HepG2 (cell line): ENCODE measurements around the gene GJB5. TPM values are rescaled to one million over a fixed set of nuclear protein-coding genes. Genes with fewer than 3 reads are reported as not detected.

Experiments used
- ATAC-seq: fragments of 200-7000 bp; cut with Tn5 transposase; 3 replicates; pipeline ENCODE4 v1.9.1; 2020; ENCODE audit warnings: mild to moderate bottlenecking, moderate library complexity
- BruUV-seq: library from RNA; stranded (reverse); fragments of 400-500 nt; replicated peaks from 2 replicates; lab custom pipeline; 2021; lab: Mats Ljungman, UMichigan
- CTCF ChIA-PET: fragments of 300-600 bp; formaldehyde crosslinking; extraction: SDS; loops from one replicate; lab custom pipeline; 2021; ENCODE audit warnings: low total read pairs, inconsistent platforms, low intra/inter-chr PET ratio; lab: Yijun Ruan, JAX
- POLR2A ChIA-PET: fragments of 350-600 bp; sonication (Branson Sonifier 250); formaldehyde crosslinking; loops from one replicate; lab custom pipeline; 2020; ENCODE audit warnings: antibody characterized with exemption, inconsistent platforms; lab: Yijun Ruan, JAX
- DNase-seq: peaks from one replicate; pipeline ENCODE4 v3.0.0-alpha.2; 2015; ENCODE audit warnings: low spot score
- FAIRE-seq: peaks from 3 replicates; lab custom pipeline; 2011; peaks lifted over from hg19 to GRCh38; lab: Jason Lieb, UNC
- H2AFZ ChIP-seq: one replicate; pipeline ENCODE4 v1.6.1; 2011; ENCODE audit warnings: low read length, inconsistent platforms
- H3K27ac ChIP-seq: fragments of 300-600 bp; 3 replicates; pipeline ENCODE4 v1.8.0; 2011; ENCODE audit warnings: mixed run types, mild to moderate bottlenecking, mixed read lengths, low read length, inconsistent platforms; ENCODE audit not compliant: insufficient read depth; ENCODE audit errors: extremely low read length
- H3K27me3 ChIP-seq, 2 experiments: fragments of 200-600 bp in 1 of 2; 2 replicates in 1 of 2; 3 replicates in 1 of 2; pipeline versions ENCODE4 v1.6.0 to v1.8.0; 2011; ENCODE audit warnings: low read length in 2 of 2, mild to moderate bottlenecking in 2 of 2, moderate library complexity in 2 of 2, inconsistent platforms in 1 of 2; ENCODE audit not compliant: insufficient read depth in 2 of 2, control insufficient read depth in 1 of 2
- H3K36me3 ChIP-seq, 2 experiments: fragments of 200-600 bp in 1 of 2; replicated peaks in 1 of 2; 2 replicates in 1 of 2; 3 replicates in 1 of 2; pipeline versions ENCODE4 v1.5.1 to v1.8.0; 2011; ENCODE audit warnings: low read length in 2 of 2, inconsistent platforms in 1 of 2; ENCODE audit not compliant: insufficient read depth in 2 of 2, control insufficient read depth in 1 of 2
- H3K4me1 ChIP-seq: 2 replicates; pipeline ENCODE4 v1.5.1; 2012; ENCODE audit warnings: low read length, inconsistent platforms; ENCODE audit not compliant: insufficient read depth
- H3K4me2 ChIP-seq: 2 replicates; pipeline ENCODE4 v1.6.0; 2011; ENCODE audit warnings: low read depth, low read length, inconsistent platforms
- H3K4me3 ChIP-seq, 3 experiments: fragments of 200-600 bp in 1 of 3; sonication (generic), shearing (Covaris generic) in 1 of 3; replicated peaks in 1 of 3; 2 replicates each; pipeline ENCODE4 v1.5.1; 2011 to 2016; ENCODE audit warnings: low read length in 3 of 3, inconsistent platforms in 2 of 3, low read depth in 2 of 3, mild to moderate bottlenecking in 2 of 3, control low read depth in 1 of 3, mixed read lengths in 1 of 3; ENCODE audit not compliant: insufficient read depth in 1 of 3
- H3K79me2 ChIP-seq: one replicate; pipeline ENCODE4 v1.6.1; 2011; ENCODE audit warnings: low read length, inconsistent platforms; ENCODE audit not compliant: insufficient read depth
- H3K9ac ChIP-seq: 2 replicates; pipeline ENCODE4 v1.6.0; 2011; ENCODE audit warnings: mild to moderate bottlenecking, low read depth, low read length, inconsistent platforms; ENCODE audit not compliant: insufficient read depth
- H3K9me3 ChIP-seq: 2 replicates; pipeline ENCODE4 v1.5.1; 2012; ENCODE audit warnings: mild to moderate bottlenecking, low read length
- H4K20me1 ChIP-seq: 2 replicates; pipeline ENCODE4 v1.6.0; 2011; ENCODE audit warnings: inconsistent platforms, mild to moderate bottlenecking, low read length, moderate library complexity; ENCODE audit not compliant: insufficient read depth
- JUNB ChIP-seq: sonication (generic); formaldehyde crosslinking; IDR thresholded peaks from 2 replicates; pipeline ENCODE4 v1.8.0; 2022; ENCODE audit warnings: missing genetic modification reagents, mild to moderate bottlenecking, borderline replicate concordance
- NFYC ChIP-seq: IDR thresholded peaks from 2 replicates; pipeline ENCODE4 v1.6.1; 2016; ENCODE audit warnings: missing genetic modification reagents, missing compliant biosample characterization
- PTBP1 ChIP-seq: fragments of 200-400 bp; formaldehyde crosslinking; IDR thresholded peaks from 2 replicates; pipeline ENCODE4 v1.6.1; 2018; ENCODE audit warnings: low read length, low read depth; ENCODE audit not compliant: poor library complexity, severe bottlenecking
- RFXANK ChIP-seq: IDR thresholded peaks from 2 replicates; pipeline ENCODE4 v1.6.1; 2016
- SAFB2 ChIP-seq: sonication (generic); formaldehyde crosslinking; IDR thresholded peaks from 2 replicates; pipeline ENCODE4 v1.5.1; 2020; ENCODE audit warnings: missing genetic modification reagents, low read depth, mild to moderate bottlenecking, borderline replicate concordance
- SMARCC2 ChIP-seq: fragments of 450-650 bp; IDR thresholded peaks from 2 replicates; pipeline ENCODE4 v1.6.1; 2017; ENCODE audit warnings: antibody characterized with exemption, mild to moderate bottlenecking
- SNRNP70 ChIP-seq: fragments of 200-400 bp; formaldehyde crosslinking; IDR thresholded peaks from 2 replicates; pipeline ENCODE4 v1.6.1; 2017; ENCODE audit warnings: mild to moderate bottlenecking, low read depth, low read length, moderate library complexity
- TRIM24 ChIP-seq: sonication (generic); formaldehyde crosslinking; IDR thresholded peaks from 2 replicates; pipeline ENCODE4 v1.8.0; 2022; ENCODE audit warnings: mild to moderate bottlenecking, missing genetic modification reagents
- ZNF33A ChIP-seq: sonication (generic); formaldehyde crosslinking; IDR thresholded peaks from 2 replicates; pipeline ENCODE4 v1.5.1; 2020; ENCODE audit warnings: missing genetic modification reagents, mild to moderate bottlenecking, moderate library complexity, borderline replicate concordance
- ZNF749 ChIP-seq: sonication (generic); formaldehyde crosslinking; IDR thresholded peaks from 2 replicates; pipeline ENCODE4 v1.8.0; 2022; ENCODE audit warnings: mild to moderate bottlenecking, missing genetic modification reagents, moderate library complexity, borderline replicate concordance
- ZNF75D ChIP-seq: sonication (generic); formaldehyde crosslinking; IDR thresholded peaks from 2 replicates; pipeline ENCODE4 v1.8.1; 2023; ENCODE audit warnings: missing genetic modification reagents, mild to moderate bottlenecking, borderline replicate concordance
- ZZZ3 ChIP-seq: sonication (generic); formaldehyde crosslinking; IDR thresholded peaks from 2 replicates; pipeline ENCODE4 v1.4.0; 2020; ENCODE audit warnings: missing genetic modification reagents, mild to moderate bottlenecking, borderline replicate concordance
- WGBS: methylation state at CpG from one replicate; pipeline ENCODE4 v1.1.6; 2017; ENCODE audit warnings: low lambda C conversion rate; 5-methylcytosine and 5-hydroxymethylcytosine counted together
- in situ Hi-C: cut with HindIII; loops from 2 replicates; pipeline ENCODE4 v1.10.0; 2017; ENCODE audit warnings: low pct_unique_long_range_greater_than_20kb; ENCODE audit not compliant: extremely low pct_ligation_motif_present
- intact Hi-C: fragments of 100-400 bp; cut with micrococcal nuclease; formaldehyde crosslinking; loops from one replicate; pipeline ENCODE4 v1.10.0; 2022; ENCODE audit not compliant: unreplicated experiment
- polyA plus RNA-seq, 8 experiments: library from polyadenylated mRNA; depleted of rRNA in 3 of 8; stranded (reverse) in 7 of 8; unstranded in 1 of 8; fragments of >200 nt; fragmentation: Illumina TruSeq in 4 of 8; extraction: Trizol in 4 of 8; gene quantifications; 2 replicates each; pipeline versions ENCODE4 v1.2.1 to v1.2.3, GENCODE V29; 2011 to 2016; ENCODE audit warnings: low read depth in 4 of 8, missing spikeins in 1 of 8, mixed read lengths in 1 of 8; ENCODE audit not compliant: insufficient read depth in 1 of 8
- total RNA-seq, 5 experiments: library from RNA; depleted of rRNA; stranded (reverse); fragments of >200 nt; fragmentation: Illumina TruSeq; extraction: Trizol; gene quantifications; 2 replicates each; pipeline ENCODE4 v1.2.3, GENCODE V29; 2016; ENCODE audit warnings: low read depth in 1 of 5
- TF ChIP-seq, protein P1 (sequence below): sonication (generic); formaldehyde crosslinking; IDR thresholded peaks from 2 replicates; pipeline ENCODE4 v1.5.0; 2020; ENCODE audit warnings: missing genetic modification reagents
- TF ChIP-seq, protein P2 (sequence below): sonication (generic); formaldehyde crosslinking; IDR thresholded peaks from 2 replicates; pipeline ENCODE4 v1.5.1; 2020; ENCODE audit warnings: mild to moderate bottlenecking, moderate library complexity, missing genetic modification reagents
- TF ChIP-seq, protein P3 (sequence below): sonication (generic); formaldehyde crosslinking; IDR thresholded peaks from 2 replicates; pipeline ENCODE4 v1.4.0; 2020; ENCODE audit warnings: low read depth, mild to moderate bottlenecking, missing genetic modification reagents
- TF ChIP-seq, protein P4 (sequence below): sonication (generic); formaldehyde crosslinking; IDR thresholded peaks from 2 replicates; pipeline ENCODE4 v1.9.0; 2021; ENCODE audit warnings: missing genetic modification reagents, borderline replicate concordance

The GJB5 gene
- total and polyA plus RNA-seq, 2 of the 13 experiments (the other 11 are each of a cell fraction or from before 2014, with no cell fraction given): not detected

DNA sequence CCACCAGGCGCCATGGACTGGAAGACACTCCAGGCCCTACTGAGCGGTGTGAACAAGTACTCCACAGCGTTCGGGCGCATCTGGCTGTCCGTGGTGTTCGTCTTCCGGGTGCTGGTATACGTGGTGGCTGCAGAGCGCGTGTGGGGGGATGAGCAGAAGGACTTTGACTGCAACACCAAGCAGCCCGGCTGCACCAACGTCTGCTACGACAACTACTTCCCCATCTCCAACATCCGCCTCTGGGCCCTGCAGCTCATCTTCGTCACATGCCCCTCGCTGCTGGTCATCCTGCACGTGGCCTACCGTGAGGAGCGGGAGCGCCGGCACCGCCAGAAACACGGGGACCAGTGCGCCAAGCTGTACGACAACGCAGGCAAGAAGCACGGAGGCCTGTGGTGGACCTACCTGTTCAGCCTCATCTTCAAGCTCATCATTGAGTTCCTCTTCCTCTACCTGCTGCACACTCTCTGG, 29.9 kb downstream of the GJB5 start (continued):
- TF ChIP-seq, protein P1, sequence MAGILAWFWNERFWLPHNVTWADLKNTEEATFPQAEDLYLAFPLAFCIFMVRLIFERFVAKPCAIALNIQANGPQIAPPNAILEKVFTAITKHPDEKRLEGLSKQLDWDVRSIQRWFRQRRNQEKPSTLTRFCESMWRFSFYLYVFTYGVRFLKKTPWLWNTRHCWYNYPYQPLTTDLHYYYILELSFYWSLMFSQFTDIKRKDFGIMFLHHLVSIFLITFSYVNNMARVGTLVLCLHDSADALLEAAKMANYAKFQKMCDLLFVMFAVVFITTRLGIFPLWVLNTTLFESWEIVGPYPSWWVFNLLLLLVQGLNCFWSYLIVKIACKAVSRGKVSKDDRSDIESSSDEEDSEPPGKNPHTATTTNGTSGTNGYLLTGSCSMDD (CRISPR knock-in tag): no peak
- TF ChIP-seq, protein P2, sequence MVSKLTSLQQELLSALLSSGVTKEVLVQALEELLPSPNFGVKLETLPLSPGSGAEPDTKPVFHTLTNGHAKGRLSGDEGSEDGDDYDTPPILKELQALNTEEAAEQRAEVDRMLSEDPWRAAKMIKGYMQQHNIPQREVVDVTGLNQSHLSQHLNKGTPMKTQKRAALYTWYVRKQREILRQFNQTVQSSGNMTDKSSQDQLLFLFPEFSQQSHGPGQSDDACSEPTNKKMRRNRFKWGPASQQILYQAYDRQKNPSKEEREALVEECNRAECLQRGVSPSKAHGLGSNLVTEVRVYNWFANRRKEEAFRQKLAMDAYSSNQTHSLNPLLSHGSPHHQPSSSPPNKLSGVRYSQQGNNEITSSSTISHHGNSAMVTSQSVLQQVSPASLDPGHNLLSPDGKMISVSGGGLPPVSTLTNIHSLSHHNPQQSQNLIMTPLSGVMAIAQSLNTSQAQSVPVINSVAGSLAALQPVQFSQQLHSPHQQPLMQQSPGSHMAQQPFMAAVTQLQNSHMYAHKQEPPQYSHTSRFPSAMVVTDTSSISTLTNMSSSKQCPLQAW: no peak
- TF ChIP-seq ZNF33A (CRISPR knock-in tag) (no peak), ZNF75D (CRISPR knock-in tag) (no peak), SNRNP70 (no peak), TRIM24 (CRISPR knock-in tag) (no peak), SMARCC2 (no peak)

DNA sequence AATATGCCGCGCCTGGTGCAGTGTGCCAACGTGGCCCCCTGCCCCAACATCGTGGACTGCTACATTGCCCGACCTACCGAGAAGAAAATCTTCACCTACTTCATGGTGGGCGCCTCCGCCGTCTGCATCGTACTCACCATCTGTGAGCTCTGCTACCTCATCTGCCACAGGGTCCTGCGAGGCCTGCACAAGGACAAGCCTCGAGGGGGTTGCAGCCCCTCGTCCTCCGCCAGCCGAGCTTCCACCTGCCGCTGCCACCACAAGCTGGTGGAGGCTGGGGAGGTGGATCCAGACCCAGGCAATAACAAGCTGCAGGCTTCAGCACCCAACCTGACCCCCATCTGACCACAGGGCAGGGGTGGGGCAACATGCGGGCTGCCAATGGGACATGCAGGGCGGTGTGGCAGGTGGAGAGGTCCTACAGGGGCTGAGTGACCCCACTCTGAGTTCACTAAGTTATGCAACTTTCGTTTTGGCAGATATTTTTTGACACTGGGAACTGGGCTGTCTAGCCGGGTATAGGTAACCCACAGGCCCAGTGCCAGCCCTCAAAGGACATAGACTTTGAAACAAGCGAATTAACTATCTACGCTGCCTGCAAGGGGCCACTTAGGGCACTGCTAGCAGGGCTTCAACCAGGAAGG, 30.5 kb downstream of the GJB5 start:
- H3K36me3 ChIP-seq: no peaks in the 10 kb centered on the region
- CTCF ChIA-PET: interaction anchor here (1.9 to 3.8 kb wide), 2 partner anchors 66 to 81 kb away, joined by 14 to 81 read pairs; no protein-coding TSS in a partner anchor
- no peaks in the 10 kb centered on the region for H3K9me3 ChIP-seq
- no peaks in the 10 kb centered on the region for H4K20me1 ChIP-seq
- FAIRE-seq (no peak), ATAC-seq (no peak), DNase-seq (no peak)
- in situ Hi-C loops (loop anchor here (5.0 kb wide), 1 partner anchor 67 kb away; no protein-coding TSS in a partner anchor), intact Hi-C loops (no loop called here)
- H3K4me2 ChIP-seq: no peak overlapping the region
- H3K4me3 ChIP-seq: no peak overlapping the region
- no peaks in the 10 kb centered on the region for H3K4me1 ChIP-seq
- H2AFZ ChIP-seq: no peak overlapping the region
- no peaks in the 10 kb centered on the region for H3K79me2 ChIP-seq
- POLR2A ChIA-PET: no interaction called here
- peaks cover 6 to 21% of the 10 kb centered on the region in 2 experiments; a peak in 4 of 5 replicates for H3K27me3 ChIP-seq
- H3K9ac ChIP-seq: no peak overlapping the region
- H3K27ac ChIP-seq: no peak overlapping the region
- no TSS peak for BruUV-seq
- 69% methylated on average over 14 of the region's 22 CpGs for WGBS
- no peak for TF ChIP-seq NFYC
- TF ChIP-seq, protein P3, sequence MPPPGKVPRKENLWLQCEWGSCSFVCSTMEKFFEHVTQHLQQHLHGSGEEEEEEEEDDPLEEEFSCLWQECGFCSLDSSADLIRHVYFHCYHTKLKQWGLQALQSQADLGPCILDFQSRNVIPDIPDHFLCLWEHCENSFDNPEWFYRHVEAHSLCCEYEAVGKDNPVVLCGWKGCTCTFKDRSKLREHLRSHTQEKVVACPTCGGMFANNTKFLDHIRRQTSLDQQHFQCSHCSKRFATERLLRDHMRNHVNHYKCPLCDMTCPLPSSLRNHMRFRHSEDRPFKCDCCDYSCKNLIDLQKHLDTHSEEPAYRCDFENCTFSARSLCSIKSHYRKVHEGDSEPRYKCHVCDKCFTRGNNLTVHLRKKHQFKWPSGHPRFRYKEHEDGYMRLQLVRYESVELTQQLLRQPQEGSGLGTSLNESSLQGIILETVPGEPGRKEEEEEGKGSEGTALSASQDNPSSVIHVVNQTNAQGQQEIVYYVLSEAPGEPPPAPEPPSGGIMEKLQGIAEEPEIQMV (CRISPR knock-in tag): no peak
- no peak for TF ChIP-seq RFXANK (CRISPR knock-in tag)
- TF ChIP-seq SAFB2 (CRISPR knock-in tag): no peak
- no peak for TF ChIP-seq ZZZ3 (CRISPR knock-in tag)
- no peak for TF ChIP-seq JUNB
- TF ChIP-seq, protein P4, sequence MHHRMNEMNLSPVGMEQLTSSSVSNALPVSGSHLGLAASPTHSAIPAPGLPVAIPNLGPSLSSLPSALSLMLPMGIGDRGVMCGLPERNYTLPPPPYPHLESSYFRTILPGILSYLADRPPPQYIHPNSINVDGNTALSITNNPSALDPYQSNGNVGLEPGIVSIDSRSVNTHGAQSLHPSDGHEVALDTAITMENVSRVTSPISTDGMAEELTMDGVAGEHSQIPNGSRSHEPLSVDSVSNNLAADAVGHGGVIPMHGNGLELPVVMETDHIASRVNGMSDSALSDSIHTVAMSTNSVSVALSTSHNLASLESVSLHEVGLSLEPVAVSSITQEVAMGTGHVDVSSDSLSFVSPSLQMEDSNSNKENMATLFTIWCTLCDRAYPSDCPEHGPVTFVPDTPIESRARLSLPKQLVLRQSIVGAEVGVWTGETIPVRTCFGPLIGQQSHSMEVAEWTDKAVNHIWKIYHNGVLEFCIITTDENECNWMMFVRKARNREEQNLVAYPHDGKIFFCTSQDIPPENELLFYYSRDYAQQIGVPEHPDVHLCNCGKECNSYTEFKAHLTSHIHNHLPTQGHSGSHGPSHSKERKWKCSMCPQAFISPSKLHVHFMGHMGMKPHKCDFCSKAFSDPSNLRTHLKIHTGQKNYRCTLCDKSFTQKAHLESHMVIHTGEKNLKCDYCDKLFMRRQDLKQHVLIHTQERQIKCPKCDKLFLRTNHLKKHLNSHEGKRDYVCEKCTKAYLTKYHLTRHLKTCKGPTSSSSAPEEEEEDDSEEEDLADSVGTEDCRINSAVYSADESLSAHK: no peak
- TF ChIP-seq ZNF749: no peak
- TF ChIP-seq PTBP1: no peak
